NCI-H82 treated with DMSO at 0.1 percent for 48 hours (cell line): Measurements from ENCODE around the gene ZNF322.

Source experiments
- DNase-seq: peaks from one replicate; lab custom pipeline; 2025; ENCODE audit not compliant: unreplicated experiment; lab: John Stamatoyannopoulos, UW

The ZNF322 gene

DNA sequence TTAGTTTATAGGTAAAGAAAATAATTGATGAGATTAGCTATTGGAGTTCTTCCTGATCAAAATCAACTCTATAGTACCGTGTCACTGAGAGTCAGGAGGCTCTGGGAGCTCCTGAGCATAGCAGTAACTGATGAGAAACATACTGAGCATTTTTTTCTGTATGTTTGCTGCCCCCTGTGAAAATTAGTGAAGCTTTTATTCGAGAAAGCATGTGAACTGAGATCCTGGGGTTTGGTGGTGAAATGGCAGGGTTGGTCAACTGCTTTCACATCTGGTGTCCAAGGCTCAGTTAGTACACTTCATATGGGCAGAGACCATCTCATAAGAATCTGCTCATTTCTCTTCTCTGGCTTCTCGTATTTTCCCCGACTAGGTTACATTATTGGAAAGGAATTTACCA, 66.9 kb downstream of the ZNF322 start:
- DNase-seq, result no peak

DNA sequence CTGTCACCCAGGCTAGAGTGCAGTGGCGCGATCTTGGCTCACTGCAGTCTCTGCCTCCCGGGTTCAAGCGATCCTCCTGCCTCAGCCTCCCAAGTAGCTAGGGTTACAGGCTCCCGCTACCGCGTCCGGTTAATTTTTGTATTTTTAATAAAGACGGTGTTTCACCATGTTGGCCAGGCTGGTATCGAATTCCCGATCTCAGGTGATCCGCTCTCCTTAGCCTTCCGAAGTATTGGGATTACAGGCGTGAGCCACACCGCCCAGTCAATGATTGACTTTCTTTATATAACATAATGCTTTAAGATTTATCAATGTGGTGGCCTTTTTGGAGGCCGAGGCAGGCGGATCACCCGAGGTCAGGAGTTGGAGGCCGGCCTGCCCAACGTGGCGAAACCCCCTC, 70.6 kb downstream of the ZNF322 start:
- DNase-seq, result no peak
